ENCODE results near the gene MIA3. TPM values are rescaled to one million over a fixed set of nuclear protein-coding genes. Genes with fewer than 3 reads are reported as not detected.
"Not testable (repeated sequence)": the region's sequence is repeated elsewhere in the genome, so short reads cannot be mapped to it uniquely, and the experiment has no call there.

The MIA3 gene
- polyA plus RNA-seq, 1 donor = 90.4 TPM

- no peak for DNase-seq
Measured at GRCh38 chr1:222657899-222658298, 40.0 kb downstream of the MIA3 start.

GRCh38 chr1:222663431-222663934, 45.6 kb downstream of the MIA3 start:
- DNase-seq = no peak

GRCh38 chr1:222665964-222666363, 48.1 kb downstream of the MIA3 start:
- no peak for DNase-seq

GRCh38 chr1:222668184-222668583, 50.3 kb downstream of the MIA3 start:
- DNase-seq = not testable (repeated sequence)

- not testable (repeated sequence) for DNase-seq
Measured at GRCh38 chr1:222669107-222669506, 51.2 kb downstream of the MIA3 start.

GRCh38 chr1:222670110-222670509, 52.2 kb downstream of the MIA3 start:
- DNase-seq = no peak

- DNase-seq = no peak
Measured at GRCh38 chr1:222680080-222680479, 62.2 kb downstream of the MIA3 start.

GRCh38 chr1:222691016-222691415, 73.1 kb downstream of the MIA3 start:
- no peak for DNase-seq

GRCh38 chr1:222694927-222695326, 77.0 kb downstream of the MIA3 start:
- DNase-seq = no peak

- no peak for DNase-seq
Measured at GRCh38 chr1:222696741-222697140, 78.8 kb downstream of the MIA3 start.

GRCh38 chr1:222697203-222697602, 79.3 kb downstream of the MIA3 start:
- no peak for DNase-seq

- no peak for DNase-seq
Measured at GRCh38 chr1:222697826-222698225, 79.9 kb downstream of the MIA3 start.

- no peak for DNase-seq
Measured at GRCh38 chr1:222702210-222702609, 84.3 kb downstream of the MIA3 start.

- DNase-seq = no peak
Measured at GRCh38 chr1:222704260-222704659, 86.4 kb downstream of the MIA3 start.

GRCh38 chr1:222706815-222707214, 88.9 kb downstream of the MIA3 start:
- DNase-seq = no peak

GRCh38 chr1:222709700-222710153, 91.8 kb downstream of the MIA3 start:
- no peak for DNase-seq

- peak; percentile 54 for DNase-seq
Measured at GRCh38 chr1:222711319-222712252, 93.7 kb downstream of the MIA3 start.

GRCh38 chr1:222712253-222713090, 94.6 kb downstream of the MIA3 start, which contains the start of the genes AIDA and BROX:
AIDA (minus strand) TSS chr1:222712491; CDS start chr1:222712317, 174 bp downstream.
BROX (plus strand) TSS chr1:222712564; CDS start chr1:222715700, 3,136 bp downstream.
- peak; percentile 91 for DNase-seq

- DNase-seq = peak; percentile 96
Measured at GRCh38 chr1:222713091-222713961, 95.4 kb downstream of the MIA3 start.

- no peak for DNase-seq
Measured at GRCh38 chr1:222716393-222716792, 98.5 kb downstream of the MIA3 start.

All from left kidney (tissue), 2 donors.